Psoas muscle (tissue), 8 donors: Measurements from ENCODE around the gene IL17F. TPM values are rescaled to one million over a fixed set of nuclear protein-coding genes. Genes with fewer than 3 reads are reported as not detected.

Experiments used
- ATAC-seq, 4 donors: fragments of 200-7000 bp; cut with Tn5 transposase; one replicate each; pipeline ENCODE4 v1.9.1; 2020; ENCODE audit warnings: moderate library complexity in 3 of 4, mild to moderate bottlenecking in 2 of 4
- DNase-seq, 2 donors: peaks; one replicate each; pipeline ENCODE4 v3.0.0-alpha.2; 2020
- H3K27ac ChIP-seq: fragments of 200-600 bp; one replicate; pipeline ENCODE4 v1.8.0; 2022
- H3K27me3 ChIP-seq, 3 donors: fragments of 200-600 bp in 1 of 3; one replicate each; pipeline versions ENCODE4 v1.6.1 to v1.8.0; 2013 to 2022; ENCODE audit warnings: low read length in 2 of 3, mild to moderate bottlenecking in 2 of 3, moderate library complexity in 1 of 3; ENCODE audit not compliant: insufficient read depth in 3 of 3
- H3K36me3 ChIP-seq, 2 donors: fragments of 200-600 bp in 1 of 2; one replicate each; pipeline versions ENCODE4 v1.6.1 to v1.8.0; 2013 to 2022; ENCODE audit warnings: low read depth in 1 of 2, mild to moderate bottlenecking in 1 of 2, moderate library complexity in 1 of 2; ENCODE audit not compliant: insufficient read depth in 1 of 2
- H3K4me1 ChIP-seq: fragments of 200-600 bp; one replicate; pipeline ENCODE4 v1.8.0; 2022
- H3K4me3 ChIP-seq: fragments of 200-600 bp; one replicate; pipeline ENCODE4 v1.8.0; 2022; ENCODE audit warnings: mild to moderate bottlenecking
- H3K9me3 ChIP-seq: fragments of 200-600 bp; one replicate; pipeline ENCODE4 v1.8.0; 2022
- CTCF ChIP-seq: fragments of 200-600 bp; IDR thresholded peaks from one replicate; pipeline ENCODE4 v1.8.0; 2022; ENCODE audit warnings: antibody characterized with exemption
- WGBS, 3 donors: extraction: QIAGEN DNeasy Blood & Tissue Kit; methylation state at CpG; one replicate each; pipeline versions ENCODE4 v1.1.6 to v1.1.7; 2013; 5-methylcytosine and 5-hydroxymethylcytosine counted together
- intact Hi-C, 2 donors: fragments of 100-400 bp; cut with DNase I; formaldehyde crosslinking; loops; one replicate each; pipeline versions ENCODE4 v1.11.0 to v1.14.2; 2022
- polyA plus RNA-seq, 3 donors: library from polyadenylated mRNA; stranded (reverse); fragments of 200-250 nt; gene quantifications; one replicate each; pipeline ENCODE4 v1.2.3, GENCODE V29; 2013
- total RNA-seq, 4 donors: library from RNA; stranded (reverse); fragmentation: NEBNext Ultra II Directional in 2 of 4; extraction: Animal tissue kit (Norgen Biotek cat#: 25700) in 2 of 4; gene quantifications; one replicate each; pipeline versions ENCODE4 v1.2.1 to v1.2.4, GENCODE V29; 2021 to 2023
- donor health status: healthy with polysubstance abuse.
- donor health status: DM: no; HTN: no; CAD: no; lungs with moderate emphysema.
- donor health status: Bipolar disorder and iron deficiency.
- donor health status: healthy.
- donor health status: DM: yes; HTN: yes; CAD: no.
- donor health status: DM: no; HTN: no; CAD: no.
- donor health status: DM: no; HTN: no; CAD: no.
- donor health status: DM: yes; HTN: yes; CAD: no.

The IL17F gene
- total and polyA plus RNA-seq, 7 donors: not detected

GRCh38 chr6:52243282-52243893 is 912 bp downstream of the IL17F start:
- intact Hi-C loops: no loop called here
- Histone ChIP-seq H3K4me3 (no peak overlapping the region), H3K27me3 (no peaks in the 10 kb centered on the region), H3K9me3 (no peaks in the 10 kb centered on the region), H3K36me3 (no peaks in the 10 kb centered on the region), H3K4me1 (no peaks in the 10 kb centered on the region), H3K27ac (no peak overlapping the region)
- DNase-seq: no peak
- no peak for ATAC-seq
- 89 to 98% (median 93%) methylated on average over 4 of the region's 4 CpGs for WGBS, 3 donors
- TF ChIP-seq CTCF: no peak

DNA sequence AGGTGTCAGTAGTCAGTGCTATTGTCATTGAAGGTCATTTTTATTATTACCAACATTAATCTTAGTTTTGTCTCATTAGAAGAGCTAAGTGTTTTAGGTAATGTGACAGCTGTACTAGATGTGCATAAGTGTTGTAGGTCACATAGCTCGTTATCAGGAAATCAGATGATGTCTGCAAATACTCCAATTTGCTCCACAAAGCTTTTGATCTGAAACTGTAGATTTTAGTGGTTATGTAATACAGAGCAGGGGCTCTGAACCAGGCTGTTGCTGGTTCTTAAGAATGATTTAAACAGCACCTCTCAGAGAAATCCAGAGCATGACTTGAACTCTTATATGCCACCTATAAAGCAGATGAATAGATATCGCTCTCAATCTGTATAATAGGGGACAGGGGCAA is 2.5 kb downstream of the IL17F start:
- H3K27ac ChIP-seq: no peak overlapping the region
- no peak for DNase-seq
- intact Hi-C loops: no loop called here
- no peaks in the 10 kb centered on the region for H3K27me3 ChIP-seq
- no peak for TF ChIP-seq CTCF
- WGBS, 3 donors: 74 to 80% (median 75%) methylated on average over 2 of the region's 2 CpGs
- no peaks in the 10 kb centered on the region for H3K9me3 ChIP-seq
- H3K4me3 ChIP-seq: no peak overlapping the region
- no peaks in the 10 kb centered on the region for H3K36me3 ChIP-seq
- no peak for ATAC-seq
- H3K4me1 ChIP-seq: no peaks in the 10 kb centered on the region

GRCh38 chr6:52233975-52234823 is 10.1 kb downstream of the IL17F start:
- H3K9me3 ChIP-seq: no peaks in the 10 kb centered on the region
- H3K4me3 ChIP-seq: no peak overlapping the region
- no peak overlapping the region for H3K27ac ChIP-seq
- peak; percentile 70 for TF ChIP-seq CTCF
- H3K27me3 ChIP-seq: no peaks in the 10 kb centered on the region
- intact Hi-C loops: loop anchor here (1.0 to 5.0 kb wide), 3 partner anchors 71 to 147 kb away; partner anchors contain the start of gene PKHD1 (in 1 of the 2)
- ATAC-seq (peak; percentile 81 to 93 (median 85)), DNase-seq (peak in 1 of 2 donors; percentile 50)
- H3K4me1 ChIP-seq: no peaks in the 10 kb centered on the region
- H3K36me3 ChIP-seq: no peaks in the 10 kb centered on the region
- 48 to 51% (median 50%) methylated on average over 15 of the region's 15 CpGs for WGBS, 3 donors

GRCh38 chr6:52233005-52233404 is 11.3 kb downstream of the IL17F start:
- H3K27ac ChIP-seq: no peak overlapping the region
- H3K36me3 ChIP-seq: no peaks in the 10 kb centered on the region
- intact Hi-C loops: loop anchor here in 1 of 2 donors (5.0 kb wide), 1 partner anchor 146 kb away; the partner anchor contains the start of gene PKHD1
- no peak for ATAC-seq
- DNase-seq: no peak
- H3K9me3 ChIP-seq: no peaks in the 10 kb centered on the region
- whole genome bisulfite sequencing, 3 donors: 61 to 74% (median 64%) methylated on average over 4 of the region's 4 CpGs
- H3K27me3 ChIP-seq: no peaks in the 10 kb centered on the region
- no peaks in the 10 kb centered on the region for H3K4me1 ChIP-seq
- no peak for TF ChIP-seq CTCF
- no peak overlapping the region for H3K4me3 ChIP-seq
